Kidney epithelial cell (primary cell): ENCODE results near the gene VSX2. TPM values are rescaled to one million over a fixed set of nuclear protein-coding genes. Genes with fewer than 3 reads are reported as not detected.

Source experiments
- DNase-seq: peaks from one replicate; pipeline ENCODE4 v3.0.0-alpha.2; 2010; ENCODE audit warnings: low read depth
- H3K27me3 ChIP-seq: 2 replicates; pipeline ENCODE4 v1.6.0; 2011; ENCODE audit warnings: low read length; ENCODE audit not compliant: control insufficient read depth, insufficient read depth
- H3K36me3 ChIP-seq: 2 replicates; pipeline ENCODE4 v1.5.1; 2011; ENCODE audit warnings: low read length; ENCODE audit not compliant: control insufficient read depth, insufficient read depth
- H3K4me3 ChIP-seq: 2 replicates; pipeline ENCODE4 v1.5.1; 2011; ENCODE audit warnings: low read depth, mild to moderate bottlenecking, control low read depth, low read length
- total RNA-seq: library from RNA; depleted of rRNA; stranded (reverse); fragments of >200 nt; gene quantifications from 2 replicates; pipeline ENCODE4 v1.2.3, GENCODE V29; 2015
- TF ChIP-seq, protein P1 (sequence below): IDR thresholded peaks from 2 replicates; pipeline ENCODE4 v1.5.1; 2011; ENCODE audit warnings: mild to moderate bottlenecking, moderate library complexity, low read length, control low read depth, inconsistent platforms; ENCODE audit not compliant: insufficient read depth, poor library complexity, severe bottlenecking

VSX2 gene
- total RNA-seq, 1 donor from 2014 or later: not detected

DNA sequence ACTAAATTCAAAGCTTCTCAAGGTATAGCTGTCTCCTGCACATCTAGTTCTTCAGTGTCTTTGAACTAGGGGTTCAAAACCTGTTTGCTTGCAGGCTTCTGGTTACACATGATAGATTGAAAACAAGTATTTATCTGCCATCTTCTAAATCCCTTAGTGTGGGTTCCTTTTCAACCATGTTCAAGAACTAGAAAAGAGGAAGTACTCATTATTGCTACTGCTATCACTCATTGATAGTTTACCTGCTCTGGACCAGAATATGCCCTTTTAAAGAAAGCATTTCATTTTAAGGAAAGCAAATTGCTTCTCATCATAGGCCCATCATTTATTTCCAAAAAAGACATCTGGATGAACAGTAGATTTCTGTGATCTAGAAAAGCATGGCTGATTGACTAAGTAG lies 37.1 kb upstream of the VSX2 start:
- no peaks in the 10 kb centered on the region for H3K27me3 ChIP-seq
- no peak overlapping the region for H3K4me3 ChIP-seq
- TF ChIP-seq, protein P1, sequence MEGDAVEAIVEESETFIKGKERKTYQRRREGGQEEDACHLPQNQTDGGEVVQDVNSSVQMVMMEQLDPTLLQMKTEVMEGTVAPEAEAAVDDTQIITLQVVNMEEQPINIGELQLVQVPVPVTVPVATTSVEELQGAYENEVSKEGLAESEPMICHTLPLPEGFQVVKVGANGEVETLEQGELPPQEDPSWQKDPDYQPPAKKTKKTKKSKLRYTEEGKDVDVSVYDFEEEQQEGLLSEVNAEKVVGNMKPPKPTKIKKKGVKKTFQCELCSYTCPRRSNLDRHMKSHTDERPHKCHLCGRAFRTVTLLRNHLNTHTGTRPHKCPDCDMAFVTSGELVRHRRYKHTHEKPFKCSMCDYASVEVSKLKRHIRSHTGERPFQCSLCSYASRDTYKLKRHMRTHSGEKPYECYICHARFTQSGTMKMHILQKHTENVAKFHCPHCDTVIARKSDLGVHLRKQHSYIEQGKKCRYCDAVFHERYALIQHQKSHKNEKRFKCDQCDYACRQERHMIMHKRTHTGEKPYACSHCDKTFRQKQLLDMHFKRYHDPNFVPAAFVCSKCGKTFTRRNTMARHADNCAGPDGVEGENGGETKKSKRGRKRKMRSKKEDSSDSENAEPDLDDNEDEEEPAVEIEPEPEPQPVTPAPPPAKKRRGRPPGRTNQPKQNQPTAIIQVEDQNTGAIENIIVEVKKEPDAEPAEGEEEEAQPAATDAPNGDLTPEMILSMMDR: no peak
- no peaks in the 10 kb centered on the region for H3K36me3 ChIP-seq
- no peak for DNase-seq

DNA sequence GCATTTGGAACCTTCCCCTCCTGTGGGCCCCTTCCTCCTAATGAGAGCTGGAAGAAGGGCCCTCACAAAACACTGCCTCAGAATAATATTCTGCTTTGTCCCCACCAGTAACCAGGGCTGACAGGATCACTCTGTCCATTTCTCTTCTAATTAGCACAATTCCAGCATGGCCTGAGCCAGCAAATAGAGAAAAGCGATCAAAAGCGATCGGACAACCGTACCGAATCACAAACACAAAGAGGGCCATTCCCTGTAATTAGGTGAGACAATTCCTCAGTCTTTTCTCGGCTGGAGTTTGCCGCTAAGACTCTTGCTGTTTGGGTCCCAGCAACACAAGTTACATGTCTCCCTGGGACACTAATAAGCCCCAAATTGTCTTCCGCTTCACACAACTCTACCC lies 35.6 kb upstream of the VSX2 start:
- no peak overlapping the region for H3K4me3 ChIP-seq
- no peaks in the 10 kb centered on the region for H3K36me3 ChIP-seq
- no peak for DNase-seq
- no peaks in the 10 kb centered on the region for H3K27me3 ChIP-seq
- TF ChIP-seq, protein P1: no peak

DNA sequence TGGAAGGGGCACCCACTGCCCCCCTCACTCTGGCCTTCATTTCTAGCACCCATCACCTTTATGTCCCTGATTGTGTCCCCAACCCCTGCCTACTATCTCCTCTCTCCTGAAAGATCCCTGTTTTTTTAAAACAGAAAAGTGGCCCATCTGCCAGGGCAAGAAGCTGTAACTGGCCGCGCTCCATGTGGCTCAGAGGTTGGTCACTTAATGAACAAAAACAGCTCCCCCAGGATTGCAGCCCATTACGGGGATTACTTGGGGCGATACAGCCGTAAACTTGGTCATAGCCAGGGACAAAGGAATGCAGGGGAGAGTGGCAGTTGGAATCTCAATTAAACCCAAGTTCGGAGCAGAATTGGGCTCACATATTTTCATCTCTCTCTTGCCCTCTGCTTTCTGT lies 34.8 kb upstream of the VSX2 start:
- Histone ChIP-seq H3K36me3 (no peaks in the 10 kb centered on the region), H3K4me3 (no peak overlapping the region), H3K27me3 (peaks cover 2% of the 10 kb centered on the region)
- no peak for DNase-seq
- TF ChIP-seq, protein P1: no peak

DNA sequence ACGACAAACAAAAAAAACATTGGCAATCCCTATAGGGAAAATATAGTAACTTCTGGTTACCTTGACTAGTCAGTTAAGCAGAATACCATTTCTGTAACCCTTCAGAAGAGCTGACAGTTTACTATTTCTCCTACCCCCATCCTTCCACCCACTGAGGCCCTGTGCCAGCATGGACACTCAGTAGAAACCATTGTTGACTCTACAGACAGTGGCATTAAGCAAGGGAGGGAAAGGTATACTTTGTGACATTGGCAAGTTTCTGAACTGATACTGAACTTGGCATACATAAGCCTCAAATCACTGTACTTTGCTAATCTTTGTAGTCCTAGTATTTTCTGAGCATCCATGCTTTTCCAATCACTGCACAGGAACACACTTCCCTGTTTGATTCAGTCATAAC lies 33.4 kb upstream of the VSX2 start:
- DNase-seq: no peak
- H3K36me3 ChIP-seq: no peaks in the 10 kb centered on the region

DNA sequence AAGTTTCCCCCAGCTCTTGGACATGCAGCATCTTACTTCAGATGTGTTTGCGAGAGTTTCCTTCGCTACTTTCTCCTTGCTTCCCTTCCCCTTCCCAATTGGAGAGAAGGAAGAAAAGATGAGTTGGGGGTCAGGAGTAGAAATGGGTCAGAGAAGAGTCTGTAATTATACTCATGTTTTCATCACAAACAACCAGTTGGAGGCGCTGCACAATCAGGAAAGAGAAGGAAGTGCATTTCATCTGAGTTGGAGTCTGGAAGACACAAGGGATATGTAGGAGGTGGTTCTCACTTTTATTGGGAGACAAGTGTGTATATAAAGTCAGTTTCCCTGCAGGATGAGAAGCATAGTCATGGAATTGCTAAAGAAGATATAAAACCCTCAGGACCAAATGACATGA lies 31.3 kb upstream of the VSX2 start:
- DNase-seq: no peak
- no peaks in the 10 kb centered on the region for H3K36me3 ChIP-seq
- H3K27me3 ChIP-seq: peaks cover 2% of the 10 kb centered on the region
- TF ChIP-seq, protein P1: no peak
- no peak overlapping the region for H3K4me3 ChIP-seq

More for the DNA sequence above, 33.4 kb upstream of the VSX2 start:
- TF ChIP-seq, protein P1: no peak
- Histone ChIP-seq H3K4me3 (no peak overlapping the region), H3K27me3 (peaks cover 2% of the 10 kb centered on the region)

DNA sequence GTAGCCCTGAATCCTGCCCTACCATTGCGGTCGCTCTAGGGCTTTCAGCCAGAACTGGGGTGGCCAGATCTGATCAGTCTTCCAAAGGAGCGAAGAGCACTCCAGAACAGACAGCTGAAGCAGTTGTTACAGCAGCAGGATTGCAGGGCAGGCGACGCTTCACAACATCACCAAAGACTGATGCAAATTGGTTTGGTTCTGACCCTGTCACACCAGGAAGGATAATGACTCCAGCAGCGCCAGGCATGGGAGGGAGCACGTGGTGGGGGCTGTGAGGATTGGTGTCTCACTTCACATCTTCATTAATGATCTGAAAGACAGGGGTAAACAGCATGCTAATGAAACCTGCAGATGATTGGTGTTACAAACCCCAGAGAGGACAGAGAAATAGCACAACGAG lies 30.6 kb upstream of the VSX2 start:
- Histone ChIP-seq H3K27me3 (peaks cover 2% of the 10 kb centered on the region), H3K36me3 (no peaks in the 10 kb centered on the region), H3K4me3 (no peak overlapping the region)
- TF ChIP-seq, protein P1: no peak
- no peak for DNase-seq
